HG02885 (cell line): ENCODE measurements around the gene DIAPH1.

Experiments
- ATAC-seq: cut with Tn5 transposase; IDR thresholded peaks from one replicate; pipeline ENCODE4 v1.9.1; 2021; ENCODE audit warnings: mild to moderate bottlenecking; ENCODE audit not compliant: unreplicated experiment, poor library complexity

The DIAPH1 gene

GRCh38 chr5:141618804-141619554 is at the start of gene DIAPH1:
TSS of gene DIAPH1 (minus strand) at chr5:141619000. CDS start at chr5:141618914, 86 bp downstream.
- peak; percentile 83 for ATAC-seq

- no peak for ATAC-seq
Observed at GRCh38 chr5:141665995-141666940, 47.5 kb upstream of the DIAPH1 start.

GRCh38 chr5:141664733-141665461 is 46.1 kb upstream of the DIAPH1 start:
- peak; percentile 98 for ATAC-seq

GRCh38 chr5:141663506-141663905 is 44.7 kb upstream of the DIAPH1 start:
- no peak for ATAC-seq

- ATAC-seq: no peak
Observed at GRCh38 chr5:141662028-141662427, 43.2 kb upstream of the DIAPH1 start.

GRCh38 chr5:141657937-141658545 is 39.2 kb upstream of the DIAPH1 start:
- ATAC-seq: peak; percentile 85

- ATAC-seq: no peak
Observed at GRCh38 chr5:141657404-141657803, 38.6 kb upstream of the DIAPH1 start.

GRCh38 chr5:141656396-141656795 is 37.6 kb upstream of the DIAPH1 start:
- no peak for ATAC-seq

GRCh38 chr5:141655020-141655419 is 36.2 kb upstream of the DIAPH1 start:
- no peak for ATAC-seq

- ATAC-seq: no peak
Observed at GRCh38 chr5:141654298-141654697, 35.5 kb upstream of the DIAPH1 start.

- no peak for ATAC-seq
Observed at GRCh38 chr5:141651728-141652105, 32.9 kb upstream of the DIAPH1 start.

- ATAC-seq: peak; percentile 98
Observed at GRCh38 chr5:141650851-141651727, 32.3 kb upstream of the DIAPH1 start, which contains the start of gene FCHSD1. TSS of gene FCHSD1 (minus strand) at chr5:141651418. CDS start at chr5:141651368, 50 bp downstream.

- no peak for ATAC-seq
Observed at GRCh38 chr5:141649972-141650371, 31.2 kb upstream of the DIAPH1 start.

- ATAC-seq: no peak
Observed at GRCh38 chr5:141649056-141649688, 30.4 kb upstream of the DIAPH1 start.

GRCh38 chr5:141647851-141648250 is 29.1 kb upstream of the DIAPH1 start:
- ATAC-seq: no peak

- no peak for ATAC-seq
Observed at GRCh38 chr5:141647242-141647641, 28.4 kb upstream of the DIAPH1 start.

GRCh38 chr5:141646026-141646425 is 27.2 kb upstream of the DIAPH1 start:
- ATAC-seq: no peak

GRCh38 chr5:141641634-141642267 is 23.0 kb upstream of the DIAPH1 start:
- peak; percentile 49 for ATAC-seq
